Right lobe of liver (tissue), 4 donors: ENCODE results near the gene WDR13.

ENCODE experiments used
- CTCF ChIP-seq, 4 donors: fragments of 200-600 bp in 3 of 4; fragments of 450-650 bp in 1 of 4; IDR thresholded peaks; one replicate each; pipeline versions ENCODE4 v1.5.1 to v1.8.0; 2016 to 2022; ENCODE audit warnings: antibody characterized with exemption in 4 of 4, mild to moderate bottlenecking in 2 of 4
- POLR2A ChIP-seq: fragments of 450-650 bp; IDR thresholded peaks from one replicate; pipeline ENCODE4 v1.6.1; 2017; ENCODE audit warnings: antibody characterized with exemption, mild to moderate bottlenecking
- donor health status: DM: no; HTN: no; CAD: no.
- donor health status: DM: no; HTN: no; CAD: no.
- donor health status: DM: no; HTN: yes; CAD: no.

- no peak for TF ChIP-seq CTCF (IDR thresholded peaks at IDR 0.05)
- no peak for TF ChIP-seq POLR2A
Measured at GRCh38 chrX:48580662-48581061, 16.6 kb upstream of the WDR13 start.
